GM21390 (cell line): ENCODE results near the gene CSTPP1.
"Not testable (repeated sequence)": the region's sequence is repeated elsewhere in the genome, so short reads cannot be mapped to it uniquely, and the experiment has no call there.

Experiments
- ATAC-seq: cut with Tn5 transposase; IDR thresholded peaks from one replicate; pipeline ENCODE4 v1.9.1; 2021; ENCODE audit not compliant: unreplicated experiment

CSTPP1 gene

DNA sequence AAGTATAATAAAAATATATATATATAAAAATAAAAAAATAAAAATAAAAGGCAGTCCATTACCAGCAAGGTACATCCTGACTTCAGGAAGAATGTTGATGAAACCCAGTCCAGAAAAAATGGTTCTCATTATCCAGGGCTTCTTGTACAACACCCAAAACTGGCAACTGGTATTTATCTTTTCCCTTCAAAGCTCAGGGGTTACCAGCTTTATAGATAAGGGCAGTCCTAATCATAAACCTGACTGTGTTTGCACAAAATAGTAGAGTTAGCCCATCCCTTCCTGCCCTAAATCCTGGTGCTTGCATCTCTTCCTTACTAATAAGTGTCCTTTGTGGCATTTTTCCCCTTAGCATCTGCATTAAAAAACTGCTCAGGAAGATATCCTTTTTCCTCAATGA lies 97.5 kb downstream of the CSTPP1 start:
- no peak for ATAC-seq

DNA sequence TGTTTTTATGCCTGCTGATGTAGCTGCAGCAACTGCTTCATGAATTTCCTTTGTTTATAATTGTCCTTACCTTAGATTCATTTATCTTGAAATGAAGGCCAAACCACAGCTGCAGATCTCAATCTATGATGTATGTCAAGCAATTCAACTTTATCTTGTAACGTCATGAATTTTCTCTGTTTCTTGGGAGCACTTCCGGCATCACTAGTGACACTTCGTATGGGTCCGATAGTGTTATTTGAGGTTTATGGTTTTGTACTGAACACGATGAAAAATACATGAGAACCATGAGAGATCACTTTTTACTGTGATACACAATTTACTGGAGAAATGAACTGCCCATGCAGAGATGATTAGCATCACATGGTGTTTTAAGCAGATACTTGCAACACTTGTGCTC lies 98.5 kb downstream of the CSTPP1 start:
- no peak for ATAC-seq

DNA sequence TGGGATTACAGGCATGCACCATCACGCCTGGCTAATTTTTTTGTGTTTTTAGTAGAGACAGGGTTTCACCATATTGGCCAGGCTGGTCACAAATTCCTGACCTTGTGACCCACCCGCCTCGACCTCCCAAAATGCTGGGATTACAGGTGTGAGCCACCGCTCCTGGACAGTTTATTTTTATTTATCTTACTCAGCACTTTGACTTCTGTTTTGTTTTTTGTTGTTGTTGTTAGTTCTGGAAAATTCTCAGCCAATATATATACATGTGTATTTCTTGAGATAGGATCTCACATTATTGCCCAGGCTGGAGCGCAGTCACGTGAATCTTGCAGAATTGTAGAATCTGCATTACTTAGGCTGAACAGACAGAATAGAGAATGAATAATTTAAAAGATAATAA lies 107.6 kb downstream of the CSTPP1 start:
- ATAC-seq = no peak

DNA sequence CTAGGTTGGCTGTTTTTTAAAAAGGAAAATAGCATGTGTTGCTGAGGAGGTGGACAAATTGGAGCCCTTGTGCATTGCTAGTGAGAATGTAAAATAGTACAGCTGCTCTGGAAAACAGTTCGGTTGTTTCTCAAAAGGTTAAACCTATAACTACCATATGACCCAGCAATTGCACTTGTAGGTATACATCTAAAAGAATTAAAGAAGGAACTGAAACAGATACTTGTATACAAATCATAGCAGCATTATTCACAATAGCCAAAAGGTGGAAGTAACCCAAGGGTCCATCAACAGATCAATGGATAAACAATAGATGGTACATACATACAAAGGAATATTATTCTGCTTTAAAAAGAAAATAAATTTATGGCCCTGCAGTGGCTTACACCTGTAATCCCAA lies 111.4 kb downstream of the CSTPP1 start:
- no peak for ATAC-seq

DNA sequence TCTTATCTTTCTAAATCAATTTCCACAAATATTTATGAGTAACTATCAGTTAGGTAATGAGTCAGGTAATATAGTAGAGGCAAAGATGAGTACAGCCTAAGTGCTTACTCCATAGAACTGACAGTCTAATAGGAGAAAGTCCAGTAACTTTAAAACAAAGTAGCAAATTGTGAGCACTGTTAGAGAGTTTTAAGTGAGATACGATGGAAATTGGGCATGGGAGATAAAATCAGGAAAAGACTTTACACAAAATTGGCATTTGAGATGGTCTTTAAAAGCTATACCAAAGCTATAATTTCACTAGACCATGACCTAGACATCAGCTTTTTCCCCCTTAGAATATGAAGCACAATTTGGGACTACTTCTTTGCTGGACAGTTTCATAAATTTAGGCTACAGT lies 113.7 kb downstream of the CSTPP1 start:
- ATAC-seq = no peak

DNA sequence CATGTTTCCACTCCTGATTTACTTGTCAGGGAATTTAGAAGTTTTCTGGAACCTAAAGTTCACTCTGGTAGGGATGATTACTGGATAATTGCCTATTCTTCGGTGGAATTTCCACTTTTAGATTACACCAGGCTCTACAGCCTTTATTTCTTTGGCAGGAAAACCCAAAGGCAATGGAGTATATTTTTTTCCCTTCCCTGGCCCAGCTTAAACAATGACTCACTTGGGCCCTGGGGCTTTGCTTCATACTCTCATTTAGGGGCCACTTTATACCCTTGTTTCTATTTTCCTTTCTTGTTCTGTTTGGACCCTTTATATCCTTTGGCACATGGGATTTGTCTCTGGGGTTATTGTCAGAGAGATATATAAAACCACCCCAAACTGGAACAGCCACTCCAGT lies 114.7 kb downstream of the CSTPP1 start:
- no peak for ATAC-seq

DNA sequence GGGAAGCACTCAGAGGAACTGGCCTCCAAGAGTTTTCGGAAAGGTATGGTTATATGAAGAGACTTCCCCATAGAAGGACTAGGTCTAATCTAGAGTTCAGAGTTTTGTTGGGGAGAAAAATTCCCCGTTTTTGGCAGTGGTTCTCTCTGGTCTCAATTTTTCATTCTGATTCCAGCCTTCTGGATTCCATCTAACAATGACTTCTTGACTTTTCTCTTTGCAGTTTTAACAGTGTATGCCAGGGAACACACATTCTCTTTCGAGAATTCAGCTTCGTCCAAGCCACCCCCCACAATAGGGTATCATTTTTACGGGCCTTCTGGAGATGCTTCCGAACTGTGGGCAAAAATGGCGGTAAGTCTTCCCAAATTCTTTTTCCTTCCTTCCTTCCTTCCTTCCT lies 115.6 kb downstream of the CSTPP1 start:
- no peak for ATAC-seq

DNA sequence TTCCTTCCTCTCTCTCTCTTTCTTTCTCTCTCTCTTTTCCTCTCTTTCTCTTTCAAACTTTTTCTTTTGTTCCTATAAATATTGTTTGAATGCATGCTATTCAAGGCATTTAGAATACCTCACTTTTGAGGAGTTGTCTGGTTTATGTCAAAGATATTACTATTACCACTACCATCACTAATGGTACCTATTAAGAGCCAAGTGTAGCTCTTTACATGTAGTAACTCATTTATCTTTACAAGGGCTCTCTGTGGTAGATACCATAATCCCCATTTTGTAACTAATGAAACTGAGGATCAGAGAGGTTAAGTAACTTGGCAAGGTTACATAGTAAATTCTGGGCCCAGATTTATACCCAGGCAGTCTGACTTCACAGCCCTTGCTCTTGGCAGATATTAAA lies 116.0 kb downstream of the CSTPP1 start:
- ATAC-seq = no peak

DNA sequence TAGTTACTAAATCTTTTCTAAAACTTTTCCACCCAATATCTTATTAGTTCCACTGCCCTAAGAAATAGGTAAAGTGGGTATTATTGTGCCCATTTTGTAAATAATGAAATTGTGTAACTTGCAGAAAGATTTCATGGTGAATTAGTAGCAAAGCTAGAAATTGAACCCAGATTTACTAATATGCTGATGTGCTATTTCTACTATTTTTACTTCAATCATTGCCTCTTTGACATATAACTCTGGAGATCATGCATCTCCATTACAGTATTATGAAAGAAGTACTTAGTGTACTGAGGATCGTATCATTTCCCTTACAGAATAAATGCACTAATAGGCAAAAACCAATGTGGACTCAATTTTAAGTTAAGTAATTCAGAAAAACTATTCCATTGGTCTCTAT lies 119.0 kb downstream of the CSTPP1 start:
- ATAC-seq = no peak

DNA sequence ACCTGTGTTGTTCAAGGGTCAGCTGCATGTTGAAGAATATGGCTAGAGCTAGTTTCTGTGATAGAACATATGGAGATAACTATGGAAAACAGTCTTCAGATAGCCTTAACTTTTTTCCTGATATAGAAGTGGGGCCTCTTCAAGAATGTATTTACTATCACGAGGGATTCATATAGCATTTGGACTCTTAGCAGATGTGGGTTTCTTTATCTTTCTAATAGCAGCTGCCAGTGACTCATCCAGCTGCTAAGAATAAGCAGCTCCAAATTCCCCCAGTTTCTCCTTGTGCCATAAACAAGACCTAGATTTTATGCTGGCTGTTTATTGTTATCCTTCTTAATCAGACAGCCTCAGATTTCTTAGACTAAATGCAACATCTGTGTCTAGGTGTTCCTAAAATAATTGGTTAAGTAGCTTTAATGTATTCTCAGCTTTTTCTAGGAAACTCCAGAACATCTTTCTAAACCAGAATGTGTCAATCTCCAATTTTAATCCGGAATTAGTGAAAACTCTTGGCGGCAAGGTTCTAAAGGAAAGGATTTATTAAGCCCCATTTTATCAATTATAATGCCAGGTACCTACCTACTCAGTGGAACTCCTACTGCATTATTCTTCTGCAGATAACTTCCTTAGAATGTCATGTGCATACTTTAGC lies 119.8 kb downstream of the CSTPP1 start:
- ATAC-seq = no peak

DNA sequence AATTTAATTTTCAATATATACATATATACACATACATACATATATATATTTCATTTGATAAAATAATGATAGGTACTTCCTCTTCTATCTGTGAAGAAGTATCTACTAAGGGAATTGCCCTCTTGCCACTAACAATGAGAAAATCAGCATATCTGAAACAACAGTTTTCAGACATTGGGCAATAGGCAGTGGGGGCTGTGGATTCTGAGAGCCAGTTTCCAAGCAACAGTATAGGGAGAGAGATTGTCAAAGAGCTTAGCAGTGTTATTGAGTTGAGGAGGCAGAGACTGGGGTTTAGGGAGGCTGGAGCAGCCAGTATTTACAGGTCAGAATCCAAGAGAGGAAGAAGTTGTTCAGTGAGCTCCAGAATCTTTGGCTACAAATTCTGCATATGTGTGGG lies 120.8 kb downstream of the CSTPP1 start:
- no peak for ATAC-seq

DNA sequence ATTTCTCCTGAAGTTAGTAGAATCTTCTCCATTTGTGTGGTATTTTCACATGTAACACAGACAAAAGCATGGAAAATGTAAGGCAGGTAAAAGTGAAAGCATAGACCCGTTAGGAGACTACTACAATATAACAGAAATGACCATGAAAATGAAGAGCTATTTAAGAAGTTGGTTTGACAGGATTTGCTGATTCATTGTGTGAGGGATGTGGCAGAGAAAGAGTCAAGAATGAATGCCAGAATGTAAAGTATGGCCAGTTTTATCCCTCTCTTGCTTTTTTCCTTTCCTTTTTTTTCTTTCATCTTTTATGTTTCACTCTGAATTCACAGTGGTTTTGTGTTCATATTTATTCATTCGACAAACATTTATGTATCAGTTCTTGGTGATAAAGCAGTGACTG lies 124.2 kb downstream of the CSTPP1 start:
- no peak for ATAC-seq

DNA sequence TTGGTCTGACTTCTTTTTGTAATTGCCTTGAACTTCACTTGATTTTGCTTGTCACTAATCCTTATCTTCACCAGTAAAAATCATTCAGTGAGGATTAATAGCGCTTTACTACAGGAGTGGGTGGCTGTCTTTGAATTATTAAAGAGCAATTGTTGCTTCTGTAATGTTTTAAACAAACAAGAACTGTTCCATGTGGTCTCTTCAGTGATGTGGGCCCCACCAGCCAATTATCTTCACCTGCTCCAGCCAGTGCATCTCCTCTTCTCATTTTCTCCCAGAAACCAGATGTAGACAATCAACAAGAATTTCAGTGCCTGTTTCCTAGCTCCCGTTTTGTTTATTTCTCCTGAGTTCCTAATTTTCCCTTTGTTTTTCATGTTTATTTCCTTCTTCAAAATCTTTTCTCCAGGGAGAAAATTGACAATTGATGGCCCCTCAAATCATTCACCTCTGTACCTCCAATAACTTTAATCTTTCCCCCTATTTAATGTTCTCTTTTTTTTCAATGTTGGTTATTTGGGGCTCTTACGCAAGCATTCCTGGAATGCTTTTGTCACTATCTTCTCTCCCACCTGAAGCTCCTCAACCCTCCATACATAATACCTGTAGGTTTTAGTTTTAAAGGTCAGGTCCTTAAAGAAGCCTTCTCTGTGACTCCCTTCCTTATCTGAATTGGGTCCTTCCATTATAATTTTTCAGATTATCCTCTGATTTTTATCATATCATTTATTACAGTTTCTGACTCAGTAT lies 125.0 kb downstream of the CSTPP1 start:
- ATAC-seq = no peak

DNA sequence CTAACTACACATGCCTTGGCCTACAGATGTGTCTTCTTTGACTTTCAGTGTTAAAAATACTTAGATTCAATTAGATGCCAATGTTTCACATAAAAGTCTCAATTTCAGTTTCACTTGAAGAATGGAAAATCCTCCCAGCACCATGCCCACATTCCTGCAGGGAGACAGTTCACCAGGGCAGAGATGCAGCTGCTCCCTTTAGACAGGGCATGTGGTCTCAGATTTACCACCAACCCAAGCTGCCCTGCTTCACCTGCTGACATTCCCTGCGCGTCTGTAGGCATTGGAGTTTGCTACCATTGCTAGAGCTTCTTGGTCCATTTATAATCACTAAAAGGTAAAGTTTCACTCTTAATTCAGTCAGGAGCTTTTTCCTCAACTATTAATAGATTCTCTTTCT lies 126.2 kb downstream of the CSTPP1 start:
- ATAC-seq = no peak

DNA sequence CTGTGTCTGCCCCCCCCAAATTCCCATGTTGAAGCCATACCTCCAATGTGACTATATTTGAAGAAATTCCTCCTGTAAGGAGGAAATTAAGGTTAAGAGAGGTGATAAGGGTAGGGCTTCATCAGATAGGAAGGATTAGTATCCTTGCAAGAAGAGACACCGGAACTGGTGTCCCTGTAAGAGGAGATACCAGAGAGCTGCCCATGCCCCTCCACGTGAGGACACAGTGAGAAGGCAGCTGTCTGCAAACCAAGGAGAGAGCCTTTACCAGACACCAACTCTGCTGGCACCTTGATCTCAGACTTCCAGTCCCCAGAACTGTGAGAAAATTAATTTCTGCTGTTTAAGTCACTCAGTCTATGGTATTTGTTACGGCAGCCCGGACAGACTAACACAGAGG lies 130.8 kb downstream of the CSTPP1 start:
- ATAC-seq = no peak

DNA sequence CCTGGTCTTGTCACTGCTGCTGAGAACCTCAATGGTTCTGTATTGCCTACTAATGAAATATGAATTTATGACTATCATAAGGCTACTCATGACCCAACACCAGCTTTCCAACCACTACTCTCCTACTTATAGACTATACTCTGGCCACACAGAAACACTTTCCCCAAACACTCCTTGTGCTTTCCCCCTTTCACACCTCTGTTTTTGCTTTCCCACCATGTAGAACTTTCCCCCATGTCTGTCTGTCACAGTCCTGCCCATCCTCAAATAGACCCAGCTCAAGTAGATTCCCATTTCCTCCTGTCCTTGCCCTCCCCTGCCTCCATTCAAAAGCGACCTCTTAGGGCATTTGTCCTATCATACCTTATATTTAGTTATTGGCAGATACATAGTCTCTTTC lies 134.2 kb downstream of the CSTPP1 start:
- ATAC-seq = no peak

DNA sequence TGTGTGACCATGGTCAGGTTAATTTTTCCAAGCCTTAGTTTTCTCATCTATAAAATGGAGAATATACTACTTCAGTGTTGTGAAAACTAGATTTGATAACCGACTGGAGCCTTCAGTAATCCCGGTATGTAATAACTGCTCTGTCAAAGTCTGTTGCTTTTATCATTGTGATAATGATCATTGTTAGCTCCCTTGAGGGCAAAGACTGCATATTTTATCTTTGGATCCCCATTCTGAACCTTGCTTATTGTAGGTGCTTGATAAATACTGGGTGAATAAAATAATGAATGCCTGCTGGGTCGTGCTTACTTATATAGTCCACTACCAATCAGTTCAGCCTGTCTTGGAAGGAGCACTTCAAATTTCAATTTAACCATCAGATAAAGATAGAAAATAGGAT lies 134.8 kb downstream of the CSTPP1 start:
- ATAC-seq = no peak

DNA sequence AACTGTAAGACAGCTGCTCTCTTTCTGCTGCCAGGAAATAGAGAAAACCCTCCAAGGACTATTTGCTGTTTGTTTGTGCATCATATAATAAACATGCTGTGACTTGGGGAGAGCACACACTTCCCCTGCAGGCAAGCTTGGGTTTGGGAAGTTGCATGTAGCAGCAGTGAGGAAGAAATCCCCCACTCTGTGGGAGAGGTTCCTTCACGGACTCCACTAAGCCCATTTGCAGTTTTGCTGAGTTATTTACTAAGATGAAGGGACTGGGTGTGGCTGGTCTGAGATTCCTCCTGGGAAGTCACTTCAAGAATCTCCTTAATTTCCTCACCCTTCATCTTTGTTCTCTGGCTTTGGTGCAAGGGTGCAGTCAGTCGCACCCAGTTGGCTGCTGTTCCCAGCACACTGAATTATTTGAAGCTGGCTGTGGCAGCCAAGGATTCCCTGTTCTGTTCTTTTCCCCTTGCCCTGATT lies 135.3 kb downstream of the CSTPP1 start:
- no peak for ATAC-seq

DNA sequence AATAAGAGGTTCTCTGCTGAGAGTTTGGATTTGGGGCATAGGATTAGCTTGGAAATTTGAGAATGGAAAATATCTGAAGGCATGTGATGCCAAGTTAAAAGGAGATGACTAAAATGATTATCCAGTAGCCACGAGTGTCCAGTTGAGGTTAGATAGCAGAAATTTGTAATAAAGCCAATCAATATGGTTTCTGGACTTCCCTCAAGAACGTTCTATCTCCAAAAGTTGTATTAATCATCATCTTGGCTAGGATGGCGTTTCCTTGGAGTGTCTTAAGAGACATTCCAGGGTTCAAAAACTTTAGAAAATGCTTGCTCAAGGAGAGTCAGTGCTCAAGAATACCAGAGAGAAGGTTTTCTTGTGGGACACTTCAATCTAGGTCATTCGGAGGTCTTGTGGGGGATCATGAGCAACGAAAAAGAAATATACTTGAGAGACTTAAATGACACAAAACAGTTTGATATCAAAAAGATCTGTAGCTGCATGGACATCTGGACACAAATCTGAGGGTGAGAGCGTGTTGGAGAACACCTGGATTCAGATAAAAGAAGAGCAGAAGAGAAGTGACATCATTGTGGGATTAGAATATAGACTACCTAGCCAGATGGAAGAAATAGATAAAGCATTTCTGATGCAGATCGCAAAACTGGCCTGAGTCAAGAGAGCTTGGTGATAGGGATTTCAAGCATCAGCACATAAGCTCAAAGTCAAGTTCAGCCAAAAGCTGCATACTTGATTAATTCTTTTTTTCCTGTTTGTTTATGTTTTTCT lies 142.4 kb downstream of the CSTPP1 start:
- ATAC-seq = no peak

DNA sequence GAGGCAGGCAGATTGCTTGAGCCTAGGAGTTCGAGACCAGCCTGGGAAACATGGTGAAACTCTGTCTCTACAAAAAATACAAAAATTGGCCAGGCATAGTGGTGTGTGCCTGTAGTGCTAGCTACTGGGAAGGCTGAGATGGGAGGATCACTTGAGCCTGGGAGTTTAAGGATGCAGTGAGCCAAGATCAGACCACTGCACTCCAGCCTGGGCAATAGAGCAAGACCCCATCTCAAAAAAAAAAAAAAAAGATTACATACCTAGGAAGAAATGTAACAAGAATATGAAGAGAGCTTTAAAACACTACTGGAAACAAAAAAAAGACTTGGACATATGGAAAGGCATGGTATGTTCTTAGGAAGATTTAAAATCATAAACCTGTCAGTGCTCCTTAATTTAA lies 144.2 kb downstream of the CSTPP1 start:
- not testable (repeated sequence) for ATAC-seq

DNA sequence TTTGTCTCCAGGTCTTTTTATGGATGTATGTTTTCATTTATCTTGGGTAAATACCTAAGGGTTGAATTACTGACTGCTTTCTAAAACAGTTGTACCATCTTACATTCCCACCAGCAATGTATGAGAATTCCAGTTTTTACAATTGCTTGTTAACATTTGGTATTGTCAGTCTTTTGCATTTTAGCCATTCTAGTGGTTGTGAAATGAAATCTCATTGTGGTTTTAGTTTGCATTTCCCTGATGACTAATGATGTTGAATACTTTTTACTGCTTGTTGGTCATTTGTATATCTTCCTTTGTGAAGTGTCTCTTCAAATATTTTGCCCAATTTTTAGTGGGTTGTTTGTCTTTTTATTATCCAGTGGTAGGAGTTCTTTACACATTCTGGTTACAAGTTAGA lies 147.4 kb downstream of the CSTPP1 start:
- ATAC-seq = no peak

DNA sequence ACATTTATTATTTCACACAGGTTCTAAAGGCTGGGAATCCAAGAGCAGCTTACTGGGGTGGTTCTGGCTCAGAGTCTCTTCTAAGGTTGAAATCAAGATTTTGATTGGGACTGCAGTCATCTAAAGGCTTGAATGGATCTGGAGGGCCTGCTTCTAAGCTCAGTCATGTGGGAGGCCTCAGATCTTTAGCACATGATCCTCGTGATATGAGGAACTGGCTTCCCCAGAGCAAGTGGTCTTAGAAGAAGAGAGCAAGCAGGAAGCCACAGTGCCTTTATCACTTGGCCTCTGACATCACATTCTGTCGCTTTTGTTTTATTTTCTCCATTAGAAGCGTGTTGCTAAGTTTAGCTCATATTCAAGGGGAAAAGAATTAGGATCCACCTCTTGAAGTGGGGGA lies 151.2 kb downstream of the CSTPP1 start:
- ATAC-seq = no peak
